ENCODE measurements around the gene DOK7. TPM values are rescaled to one million over a fixed set of nuclear protein-coding genes. Genes with fewer than 3 reads are reported as not detected.
A peak's percentile ranks its signal among the peaks of the same experiment; 100 is the strongest.

The DOK7 gene
- total RNA-seq, 1 donor from 2014 or later = 0.72 TPM

- no peak overlapping the region for H3K27ac Mint-ChIP-seq
- no peak overlapping the region for H3K4me3 Mint-ChIP-seq
- no peaks in the 10 kb centered on the region for H3K9me3 Mint-ChIP-seq
- no peak for TF ChIP-seq CTCF (conservative IDR thresholded peaks at IDR 0.05)
- no peaks in the 10 kb centered on the region for H3K36me3 Mint-ChIP-seq
- no peak for DNase-seq (ENCODE audit: extremely low spot score, unreplicated experiment)
- no peaks in the 10 kb centered on the region for H3K4me1 Mint-ChIP-seq (ENCODE audit: unreplicated experiment)
- peaks cover 24% of the 10 kb centered on the region for H3K27me3 Mint-ChIP-seq
Measured at GRCh38 chr4:3487861-3488260, 24.8 kb downstream of the DOK7 start.

- H3K27me3 Mint-ChIP-seq = peaks cover 24% of the 10 kb centered on the region
- H3K9me3 Mint-ChIP-seq = no peaks in the 10 kb centered on the region
- no peak for DNase-seq (ENCODE audit: extremely low spot score, unreplicated experiment)
Measured at GRCh38 chr4:3488820-3489219, 25.7 kb downstream of the DOK7 start.

DNA sequence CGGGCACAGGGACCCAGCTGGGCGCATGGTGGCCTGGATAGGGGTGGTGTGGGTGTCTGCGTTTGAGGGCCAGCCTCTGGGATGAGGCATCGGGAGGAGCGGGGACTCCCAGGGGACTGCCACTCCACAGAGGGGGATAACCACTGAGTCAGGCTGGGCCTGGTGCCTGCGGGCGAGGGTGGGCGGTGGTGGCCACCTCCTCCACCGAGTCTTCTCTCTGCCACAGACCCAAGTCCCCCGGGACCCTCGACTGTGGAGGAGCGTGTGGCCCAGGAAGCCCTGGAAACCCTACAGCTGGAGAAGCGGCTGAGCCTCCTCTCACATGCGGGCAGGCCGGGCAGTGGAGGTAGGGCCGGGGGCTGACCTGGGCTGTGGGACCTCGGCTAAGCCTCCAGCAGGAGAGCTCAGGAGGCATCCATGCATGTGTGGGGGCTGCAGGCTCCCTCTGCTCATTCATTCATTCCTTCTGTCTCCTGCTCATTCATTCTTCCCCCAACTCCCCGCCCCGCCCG is 26.4 kb downstream of the DOK7 start:
- no peak for TF ChIP-seq CTCF (conservative IDR thresholded peaks at IDR 0.05)
- Mint-ChIP-seq H3K9me3 (no peaks in the 10 kb centered on the region), H3K4me3 (no peak overlapping the region), H3K36me3 (no peaks in the 10 kb centered on the region), H3K27me3 (peaks cover 24% of the 10 kb centered on the region), H3K27ac (no peak overlapping the region), H3K4me1 (ENCODE audit: unreplicated experiment) (no peaks in the 10 kb centered on the region)
- no peak for DNase-seq (ENCODE audit: extremely low spot score, unreplicated experiment)

More at GRCh38 chr4:3488820-3489219, 25.7 kb downstream of the DOK7 start:
- Mint-ChIP-seq H3K4me1 (ENCODE audit: unreplicated experiment) (no peaks in the 10 kb centered on the region), H3K27ac (peak overlapping the region; percentile 26), H3K36me3 (no peaks in the 10 kb centered on the region), H3K4me3 (no peak overlapping the region)
- no peak for TF ChIP-seq CTCF (conservative IDR thresholded peaks at IDR 0.05)

- no peaks in the 10 kb centered on the region for H3K9me3 Mint-ChIP-seq
- DNase-seq (ENCODE audit: extremely low spot score, unreplicated experiment) = no peak
- peaks cover 21% of the 10 kb centered on the region for H3K27me3 Mint-ChIP-seq
- no peaks in the 10 kb centered on the region for H3K36me3 Mint-ChIP-seq
- H3K27ac Mint-ChIP-seq = peak overlapping the region; percentile 65
- TF ChIP-seq CTCF (conservative IDR thresholded peaks at IDR 0.05) = no peak
- no peaks in the 10 kb centered on the region for H3K4me1 Mint-ChIP-seq (ENCODE audit: unreplicated experiment)
- H3K4me3 Mint-ChIP-seq = no peak overlapping the region
Measured at GRCh38 chr4:3491681-3492405, 28.7 kb downstream of the DOK7 start.

GRCh38 chr4:3492741-3493719 is 29.9 kb downstream of the DOK7 start:
- no peak overlapping the region for H3K27ac Mint-ChIP-seq
- no peak for DNase-seq (ENCODE audit: extremely low spot score, unreplicated experiment)
- no peaks in the 10 kb centered on the region for H3K36me3 Mint-ChIP-seq
- H3K4me3 Mint-ChIP-seq = no peak overlapping the region
- H3K27me3 Mint-ChIP-seq = peaks cover 21% of the 10 kb centered on the region
- no peak for TF ChIP-seq CTCF (conservative IDR thresholded peaks at IDR 0.05)
- H3K9me3 Mint-ChIP-seq = no peaks in the 10 kb centered on the region
- no peaks in the 10 kb centered on the region for H3K4me1 Mint-ChIP-seq (ENCODE audit: unreplicated experiment)

Data from type B pancreatic cell (in vitro differentiated cells).